HG03565 (cell line): ENCODE results near the gene NCOA3.
"Not testable (repeated sequence)": the region's sequence is repeated elsewhere in the genome, so short reads cannot be mapped to it uniquely, and the experiment has no call there.

Experiments used
- ATAC-seq: cut with Tn5 transposase; IDR thresholded peaks from one replicate; pipeline ENCODE4 v1.9.1; 2021; ENCODE audit warnings: mild to moderate bottlenecking, moderate library complexity; ENCODE audit not compliant: unreplicated experiment

Gene NCOA3

DNA sequence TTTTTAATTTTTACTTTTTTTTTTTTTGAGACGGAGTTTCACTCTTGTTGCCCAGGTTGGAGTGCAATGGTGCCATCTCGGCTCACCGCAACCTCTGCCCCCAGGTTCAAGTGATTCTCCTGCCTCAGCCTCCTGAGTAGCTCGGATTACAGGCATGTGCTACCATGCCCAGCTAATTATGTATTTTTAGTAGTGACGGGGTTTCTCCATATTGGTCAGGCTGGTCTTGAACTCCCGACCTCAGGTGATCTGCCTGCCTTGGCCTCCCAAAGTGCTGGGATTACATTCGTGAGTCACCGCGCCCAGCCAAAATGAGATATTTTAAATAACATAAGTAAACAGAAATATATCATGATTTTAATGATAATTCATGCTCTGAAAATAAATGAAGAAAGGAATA, 1.6 kb upstream of the NCOA3 start:
- not testable (repeated sequence) for ATAC-seq

DNA sequence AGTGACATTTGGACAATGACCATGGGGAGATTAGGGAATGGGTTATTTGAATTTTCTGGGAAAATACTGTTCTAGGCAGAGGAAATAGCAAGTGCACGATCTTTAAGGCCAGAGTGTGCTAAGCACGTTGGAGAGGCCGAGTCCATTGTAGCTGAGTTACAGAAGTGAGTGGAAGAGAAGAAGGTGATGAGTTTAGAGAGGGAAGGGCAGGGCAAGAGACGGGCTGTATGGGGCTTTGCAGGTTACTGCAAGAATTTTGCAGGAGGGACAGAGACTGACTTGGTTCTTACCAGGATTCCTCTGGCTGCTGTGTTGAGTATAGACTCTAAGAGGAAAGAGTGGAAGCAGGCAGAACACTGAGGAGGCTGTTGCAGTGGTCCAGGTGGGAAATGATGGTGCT, 1.1 kb upstream of the NCOA3 start:
- ATAC-seq, result no peak

DNA sequence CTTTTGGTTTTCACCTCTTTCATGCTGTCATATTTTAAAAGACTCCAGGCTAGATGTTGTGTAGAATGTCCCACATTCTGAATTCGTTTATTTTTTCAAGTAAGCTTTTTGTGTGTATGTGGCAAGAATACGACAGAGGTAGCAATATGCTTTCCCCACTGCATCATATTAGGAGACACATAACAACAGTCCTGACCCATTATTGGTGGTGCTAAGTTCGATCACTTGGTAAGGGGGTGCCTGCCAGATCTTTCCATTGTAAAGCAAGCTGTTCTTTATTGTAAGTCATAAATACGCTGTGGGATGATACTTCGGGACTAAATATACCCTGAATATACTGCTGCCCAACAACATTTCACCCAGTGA, 588 bp upstream of the NCOA3 start:
- no peak for ATAC-seq

DNA sequence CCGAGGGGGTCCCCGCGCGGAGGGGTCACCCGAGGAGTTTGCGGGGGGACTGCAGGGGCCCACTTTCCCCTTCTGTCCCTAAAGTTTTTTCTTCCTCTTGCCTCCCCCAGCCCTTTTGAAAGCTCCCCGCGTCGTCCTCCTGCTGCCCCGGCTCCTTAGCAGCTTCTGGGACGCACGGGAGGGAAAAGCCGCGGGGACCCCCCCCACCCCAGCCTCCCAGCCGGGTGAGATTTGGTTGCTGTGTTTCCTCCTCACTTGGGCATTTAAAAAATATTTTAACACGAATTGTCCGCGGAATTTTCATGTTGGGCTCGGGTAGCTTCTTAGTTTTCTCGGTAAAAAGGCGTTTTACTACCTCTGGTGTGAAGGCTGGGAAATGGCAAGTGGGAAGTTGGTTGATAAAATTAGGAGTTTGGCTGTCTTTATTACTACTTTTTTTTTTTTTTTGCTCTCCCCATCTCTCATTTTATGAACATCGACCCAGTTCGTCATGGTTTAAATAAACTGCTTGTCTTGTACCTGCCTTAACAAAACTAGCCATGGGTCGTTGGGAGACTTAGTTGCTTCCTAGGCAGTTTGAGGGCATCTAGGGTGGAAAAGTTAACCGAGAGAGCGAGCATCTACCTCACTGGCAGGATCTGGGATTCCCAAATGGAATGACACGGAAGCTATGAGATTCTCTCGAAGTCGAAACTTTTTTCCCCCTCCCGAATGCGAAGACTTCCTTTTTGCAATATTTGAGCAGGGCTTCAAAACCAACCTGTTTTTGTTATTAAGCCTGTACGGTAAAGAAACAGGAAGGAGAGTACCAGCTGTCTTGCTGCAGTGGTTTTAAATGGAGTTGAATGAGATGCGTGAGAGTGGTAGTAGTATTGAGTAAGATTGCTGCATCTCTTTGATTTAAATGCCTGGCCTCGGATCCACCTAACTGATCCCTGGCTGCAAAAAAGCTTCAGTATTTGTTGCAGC, 868 bp downstream of the NCOA3 start:
- no peak for ATAC-seq

DNA sequence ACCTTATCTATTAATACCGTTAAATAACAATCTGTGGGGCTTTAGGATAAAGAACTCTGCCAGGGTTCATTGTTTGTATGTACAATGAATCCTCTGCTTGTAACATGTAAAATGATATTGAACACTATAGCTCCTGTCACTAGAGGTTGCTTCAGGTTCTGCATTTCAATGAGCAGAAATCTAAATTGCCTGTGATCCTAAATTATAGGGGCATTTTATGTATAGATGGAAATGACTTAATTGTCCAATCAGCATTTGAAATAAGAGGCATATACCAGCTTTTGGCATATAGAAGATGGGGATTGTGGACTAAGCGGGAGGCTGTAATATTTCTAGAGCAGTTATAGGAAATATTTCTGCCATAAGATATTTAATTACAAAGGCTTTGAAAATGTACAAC, 2.0 kb downstream of the NCOA3 start:
- no peak for ATAC-seq

DNA sequence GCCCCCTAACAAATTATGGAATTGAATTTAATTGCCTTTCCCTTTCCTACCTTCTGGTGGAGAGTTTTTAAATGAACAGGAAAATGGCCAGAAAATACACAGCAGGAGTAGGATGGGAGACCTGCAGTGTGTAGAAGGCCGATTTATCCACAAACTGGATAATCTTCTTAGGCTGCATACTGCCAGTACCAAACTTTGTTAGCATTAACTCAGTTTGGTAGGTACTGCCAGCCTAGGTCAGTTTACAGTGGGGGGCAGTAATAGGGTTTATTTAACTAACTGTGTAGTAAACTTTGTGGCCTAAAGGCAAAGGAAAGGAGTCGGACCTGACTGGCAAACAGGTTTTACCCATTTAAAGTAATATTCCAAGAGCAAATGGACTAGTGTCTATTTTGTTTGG, 4.6 kb downstream of the NCOA3 start:
- no peak for ATAC-seq

DNA sequence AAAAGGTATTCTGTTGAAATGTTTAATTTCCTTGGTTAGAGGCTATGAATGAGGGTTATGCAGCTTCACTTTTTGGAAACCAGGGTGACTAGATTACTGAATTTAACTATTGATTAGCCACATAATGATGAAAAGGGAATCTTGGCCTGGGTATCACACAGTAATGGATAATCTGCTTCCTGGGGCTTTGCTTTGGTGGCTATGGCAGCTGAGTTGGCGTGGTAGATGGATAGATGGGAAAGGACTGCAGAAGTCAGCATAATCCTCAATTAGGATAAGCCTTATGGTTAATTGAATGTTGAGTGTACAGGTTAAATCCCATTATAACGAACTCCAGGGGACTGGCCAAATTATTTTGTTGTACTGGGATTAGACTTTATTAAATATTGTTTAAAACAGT, 5.2 kb downstream of the NCOA3 start:
- ATAC-seq, result no peak

DNA sequence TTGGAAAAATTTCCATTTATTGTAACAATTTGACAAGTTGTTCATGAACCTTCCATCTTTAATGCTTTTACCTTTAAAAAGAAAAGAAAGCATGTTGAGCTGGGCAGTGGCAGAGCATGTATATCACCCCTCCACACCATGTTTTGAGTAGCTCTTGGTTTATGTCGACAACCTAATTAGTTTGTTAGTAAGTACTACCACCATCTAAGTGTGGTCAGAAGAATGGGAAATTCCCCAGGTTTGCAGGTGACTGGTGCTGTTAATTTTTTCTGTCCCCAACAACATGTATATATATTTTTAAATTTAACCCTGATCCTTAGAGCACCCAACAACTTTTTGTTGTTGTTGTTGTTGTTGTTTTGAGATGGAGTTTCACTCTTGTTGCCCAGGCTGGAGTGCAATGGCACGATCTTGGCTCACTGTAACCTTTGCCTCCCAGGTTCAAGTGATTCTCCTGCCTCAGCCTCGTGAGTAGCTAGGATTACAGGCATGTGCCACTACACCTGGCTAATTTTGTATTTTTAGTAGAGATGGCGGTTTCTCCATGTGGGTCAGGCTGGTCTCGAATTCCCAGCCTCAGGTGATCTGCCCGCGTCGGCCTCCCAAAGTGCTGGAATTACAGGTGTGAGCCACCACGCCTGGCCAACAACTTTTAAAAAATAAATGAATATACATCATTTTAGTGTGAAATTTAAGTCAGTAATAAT, 5.7 kb downstream of the NCOA3 start:
- ATAC-seq, result not testable (repeated sequence)

DNA sequence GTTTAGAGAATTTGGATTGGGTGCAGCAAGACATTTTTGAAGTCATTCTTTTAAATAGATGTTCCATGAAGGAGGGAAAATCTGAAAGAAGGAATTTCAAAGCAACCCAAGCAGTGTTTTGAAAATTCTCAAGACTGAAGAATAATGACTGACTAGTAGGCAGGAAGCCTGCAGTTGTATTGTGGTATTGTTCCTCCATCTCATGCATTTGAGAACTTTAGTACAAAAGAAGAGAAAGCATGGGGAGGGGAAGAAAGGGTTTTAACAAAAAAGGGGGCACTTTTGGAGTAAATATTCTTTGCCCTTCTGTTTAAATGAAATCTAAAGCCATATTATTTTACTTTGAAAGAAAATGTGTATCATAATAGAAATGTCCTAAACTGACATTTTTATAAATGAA, 6.6 kb downstream of the NCOA3 start:
- ATAC-seq, result no peak

DNA sequence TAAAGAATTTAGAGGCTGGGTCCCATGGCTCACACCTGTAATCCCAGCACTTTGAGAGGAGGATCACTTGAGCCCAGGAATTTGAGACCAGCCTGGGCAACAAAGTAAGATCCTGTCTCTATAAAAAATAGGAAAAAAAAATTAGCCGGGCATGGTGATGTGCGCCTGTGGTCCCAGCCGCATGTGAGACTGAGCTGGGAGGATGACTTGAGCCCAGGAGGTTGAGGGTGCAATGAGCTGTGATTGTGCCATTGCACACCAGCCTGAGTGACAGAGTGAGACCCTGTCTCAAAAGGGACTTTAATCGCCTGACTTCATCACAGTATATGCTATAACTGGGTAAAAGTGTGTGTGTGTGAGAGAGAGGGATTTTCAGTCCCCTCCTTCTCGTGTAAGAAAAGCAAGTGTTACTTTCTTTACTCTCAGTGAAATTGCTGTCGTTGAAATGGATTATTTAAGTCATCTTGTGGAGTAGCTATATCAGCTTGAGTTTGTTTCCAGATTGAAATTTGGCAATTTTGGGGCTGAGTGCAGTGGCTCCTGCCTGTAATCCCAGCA, 7.5 kb downstream of the NCOA3 start:
- ATAC-seq, result no peak

DNA sequence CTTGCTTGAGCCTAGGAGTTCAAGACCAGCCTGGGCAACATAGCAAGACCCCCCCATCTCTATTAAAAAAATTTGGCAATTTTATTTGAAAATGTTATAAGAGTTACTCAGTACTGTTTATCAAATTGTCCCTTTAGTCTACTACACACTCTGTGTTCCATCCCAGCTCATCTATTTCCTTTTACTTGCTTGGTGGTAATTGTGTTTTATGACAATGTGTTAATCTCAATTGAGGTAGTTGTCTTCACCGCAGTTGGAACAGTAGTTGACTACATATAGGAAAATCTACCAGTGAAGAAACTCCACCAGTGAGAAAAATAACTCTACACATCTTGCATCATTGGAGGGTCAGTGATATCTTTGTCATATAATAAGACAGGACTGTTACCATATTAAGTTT, 8.0 kb downstream of the NCOA3 start:
- no peak for ATAC-seq

DNA sequence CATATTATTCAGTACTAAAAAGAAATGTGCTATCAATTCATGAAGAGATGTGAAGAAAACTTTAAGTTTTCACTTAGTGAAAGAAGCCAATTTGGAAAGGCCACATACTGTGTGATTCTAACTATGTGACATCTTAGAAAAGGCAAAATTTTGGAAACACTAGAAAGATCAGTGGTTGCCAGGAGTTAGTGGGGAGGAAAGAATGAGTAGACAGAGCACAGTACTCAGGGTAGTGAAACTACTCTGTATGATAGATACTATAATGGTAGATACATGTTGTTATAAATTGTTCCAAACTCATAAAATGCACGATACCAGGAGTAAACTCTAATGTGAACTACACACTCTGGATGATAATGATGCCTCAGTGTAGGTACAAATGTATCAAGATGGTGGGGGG, 14.2 kb downstream of the NCOA3 start:
- ATAC-seq, result no peak

DNA sequence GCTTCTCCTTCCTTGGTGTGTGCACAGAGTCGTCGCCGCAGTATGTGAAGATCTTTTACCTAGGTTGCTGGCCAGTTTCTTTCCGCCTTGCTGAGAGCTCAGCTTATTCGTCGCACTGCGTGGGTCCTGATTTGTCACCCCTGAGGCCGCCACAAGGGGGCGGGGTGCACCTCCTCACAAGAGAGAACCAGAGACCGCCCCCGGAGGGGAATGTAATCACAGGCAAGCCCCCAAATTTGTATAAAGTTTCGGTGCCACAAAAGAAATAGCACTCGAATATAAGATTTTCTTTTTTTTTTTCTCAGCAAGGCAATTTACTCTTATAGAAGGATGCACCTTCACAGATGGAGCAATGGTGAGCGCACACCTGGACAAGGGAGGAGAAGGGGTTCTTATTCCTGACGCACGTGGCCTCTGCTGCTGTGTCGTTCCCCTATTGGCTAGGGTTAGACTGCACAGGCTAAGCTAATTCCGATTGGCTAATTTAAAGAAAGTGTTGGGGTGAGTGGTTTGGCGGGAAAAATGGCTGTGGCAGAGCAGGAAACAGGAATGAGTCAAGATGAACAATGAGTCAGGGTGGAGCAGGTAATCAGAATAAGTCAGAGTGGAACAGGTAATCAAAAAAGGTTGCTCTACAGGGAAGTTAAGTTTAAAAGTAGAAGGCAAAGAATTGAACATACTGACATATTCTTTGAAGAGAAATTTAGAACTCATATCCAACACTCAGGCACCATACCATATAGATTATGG, 19.5 kb downstream of the NCOA3 start:
- ATAC-seq, result no peak

DNA sequence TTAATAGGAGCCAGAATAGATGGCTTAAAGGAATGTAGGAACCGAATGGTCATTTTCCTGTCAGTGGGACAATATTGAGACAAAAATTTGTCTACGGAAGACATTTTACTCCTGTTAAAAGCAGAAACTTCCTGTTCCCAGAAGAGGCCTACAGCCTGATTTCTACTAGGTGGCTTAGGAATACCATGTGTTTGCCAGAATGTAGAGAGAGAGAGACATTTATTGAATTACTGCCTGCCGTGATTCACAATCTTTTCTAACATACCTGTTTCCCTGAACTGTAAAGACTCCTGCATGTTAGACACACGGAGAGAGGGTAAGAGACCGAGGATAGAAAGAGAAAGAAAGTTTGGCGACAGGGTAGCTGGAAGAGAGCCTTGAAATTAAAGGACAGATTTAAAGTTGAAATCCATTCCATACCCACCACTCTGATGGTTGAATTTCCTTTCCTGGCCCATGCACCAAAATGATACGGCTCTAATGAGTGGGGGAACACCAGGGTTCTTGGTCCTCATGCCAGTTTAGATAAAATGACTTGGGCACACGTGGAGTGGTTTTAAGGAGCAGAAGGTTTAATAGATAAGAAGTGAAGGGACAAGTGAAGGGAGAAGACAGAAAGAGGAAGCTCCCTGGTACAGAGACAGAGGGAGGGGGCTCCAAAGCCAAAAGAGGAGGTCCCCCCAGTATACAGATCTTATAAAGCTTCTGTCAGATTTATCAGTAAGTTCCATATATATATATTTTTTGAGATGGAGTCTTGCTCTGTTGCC, 22.5 kb downstream of the NCOA3 start:
- ATAC-seq, result no peak

DNA sequence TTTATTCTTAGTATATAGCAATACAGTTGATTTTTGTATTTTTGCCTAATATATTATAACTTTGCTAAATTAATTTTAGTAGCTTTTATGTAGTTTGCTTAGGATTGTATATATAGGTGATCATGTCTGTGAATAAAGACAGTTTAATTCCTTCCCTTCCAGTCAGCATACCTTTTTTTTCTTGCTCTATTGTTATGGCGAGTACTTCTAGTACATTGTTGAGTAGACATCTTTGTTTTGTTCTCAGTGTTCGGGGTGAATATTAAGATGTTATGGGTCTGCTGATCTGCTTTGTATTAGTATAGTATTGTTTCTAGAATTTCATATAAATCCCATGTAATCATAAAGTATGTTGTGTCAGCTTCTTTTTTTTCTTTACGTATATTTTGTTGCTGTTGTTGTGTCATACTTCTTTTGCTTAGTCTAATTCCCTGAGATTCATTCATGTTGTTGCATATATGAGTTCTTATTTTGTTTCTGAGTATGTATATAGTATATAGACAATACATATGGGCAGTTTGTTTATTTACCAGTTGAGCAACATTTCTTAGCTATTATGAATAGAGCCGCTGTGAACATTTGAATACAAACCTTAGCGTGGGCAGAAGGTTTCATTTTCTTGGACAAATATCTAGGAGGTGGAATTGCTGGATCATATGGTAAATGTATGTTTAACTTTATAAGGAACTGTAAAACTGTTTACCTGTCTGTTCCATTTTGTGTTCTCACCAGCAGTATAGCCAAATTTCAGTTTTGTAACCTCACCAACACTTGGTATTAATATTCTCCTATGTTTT, 25.5 kb downstream of the NCOA3 start:
- no peak for ATAC-seq

DNA sequence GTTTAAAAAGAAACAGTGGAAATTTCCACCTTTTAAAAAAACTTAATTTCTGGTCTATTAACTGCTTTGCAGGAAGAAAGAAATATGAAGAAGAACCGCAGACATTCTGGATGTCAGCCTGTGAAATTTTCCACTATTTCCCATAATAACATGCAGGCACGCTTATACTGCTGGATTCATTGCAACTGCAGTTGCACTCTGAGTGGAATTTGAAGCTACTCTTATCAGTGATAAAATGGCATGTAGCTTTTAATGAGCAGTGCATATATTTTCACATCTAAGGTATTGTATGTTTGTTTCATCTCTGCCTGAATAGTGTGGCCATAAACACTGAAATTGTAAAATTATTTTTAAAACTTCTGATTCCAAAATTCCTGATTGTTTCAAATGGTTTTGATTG, 28.2 kb downstream of the NCOA3 start:
- no peak for ATAC-seq

DNA sequence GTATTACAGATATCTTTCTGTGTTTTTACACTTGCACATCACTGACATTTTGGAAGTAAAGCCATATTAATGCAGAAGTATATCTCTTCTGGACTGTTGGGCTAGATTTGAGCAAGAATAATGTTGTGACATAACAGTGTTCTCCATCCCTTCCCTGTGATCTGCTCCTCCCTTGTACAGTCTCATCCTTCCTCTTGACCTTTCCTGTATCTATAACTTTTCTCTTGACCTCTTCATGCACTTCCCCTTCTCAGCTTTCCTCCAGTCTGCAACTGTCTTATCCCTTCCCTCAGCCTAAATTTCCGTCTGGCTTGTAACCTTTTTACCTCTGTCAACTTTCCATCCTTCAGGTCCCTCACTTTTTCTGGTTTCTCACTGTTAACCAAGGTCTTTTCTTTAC, 29.8 kb downstream of the NCOA3 start:
- ATAC-seq, result no peak

DNA sequence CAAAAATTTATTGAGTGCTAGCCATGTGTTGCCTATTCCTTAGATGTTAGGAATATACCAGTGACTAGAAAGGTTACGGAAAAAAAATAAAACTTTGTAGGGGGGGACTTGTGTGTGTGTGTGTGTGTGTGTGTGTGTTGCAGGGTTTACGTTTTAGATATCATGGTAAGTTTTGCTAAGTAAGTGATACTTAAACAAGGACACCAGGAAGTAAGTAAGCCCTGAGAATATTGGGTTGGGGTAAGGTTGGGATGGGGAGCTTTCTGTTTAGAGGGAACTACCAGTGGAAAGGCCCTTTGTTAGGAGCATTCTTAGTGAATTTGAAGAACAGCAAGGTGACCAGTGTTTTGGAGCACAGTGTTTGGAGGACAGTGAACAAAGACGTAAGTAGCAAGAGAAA, 30.3 kb downstream of the NCOA3 start:
- ATAC-seq, result no peak

DNA sequence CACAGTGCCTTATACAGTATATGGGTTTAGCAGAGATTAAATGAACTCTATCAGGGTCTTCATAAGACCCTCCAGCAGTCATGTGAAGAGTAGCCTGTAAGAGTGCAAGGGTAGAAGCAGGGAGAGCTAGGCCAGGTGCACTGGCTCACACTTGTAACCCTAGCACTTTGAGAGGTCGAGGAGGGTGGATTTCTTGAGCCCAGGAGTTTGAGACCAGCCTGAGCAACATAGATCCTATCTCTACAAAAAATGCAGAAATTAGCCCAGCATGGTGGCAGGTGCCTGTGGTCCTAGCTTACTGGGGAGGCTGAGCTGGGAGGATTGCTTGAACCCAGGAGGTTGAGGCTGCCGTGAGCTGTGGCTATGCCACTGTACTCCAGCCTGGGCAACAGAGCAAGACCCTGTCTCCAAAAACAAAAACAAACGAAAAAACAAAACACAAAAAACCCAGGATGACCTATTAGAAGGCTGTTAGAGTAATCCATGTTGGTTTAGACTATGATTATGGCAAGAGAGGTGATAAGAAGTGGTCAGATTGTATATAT, 31.9 kb downstream of the NCOA3 start:
- no peak for ATAC-seq
